ENCODE measurements around the gene RDX.

The RDX gene

DNA sequence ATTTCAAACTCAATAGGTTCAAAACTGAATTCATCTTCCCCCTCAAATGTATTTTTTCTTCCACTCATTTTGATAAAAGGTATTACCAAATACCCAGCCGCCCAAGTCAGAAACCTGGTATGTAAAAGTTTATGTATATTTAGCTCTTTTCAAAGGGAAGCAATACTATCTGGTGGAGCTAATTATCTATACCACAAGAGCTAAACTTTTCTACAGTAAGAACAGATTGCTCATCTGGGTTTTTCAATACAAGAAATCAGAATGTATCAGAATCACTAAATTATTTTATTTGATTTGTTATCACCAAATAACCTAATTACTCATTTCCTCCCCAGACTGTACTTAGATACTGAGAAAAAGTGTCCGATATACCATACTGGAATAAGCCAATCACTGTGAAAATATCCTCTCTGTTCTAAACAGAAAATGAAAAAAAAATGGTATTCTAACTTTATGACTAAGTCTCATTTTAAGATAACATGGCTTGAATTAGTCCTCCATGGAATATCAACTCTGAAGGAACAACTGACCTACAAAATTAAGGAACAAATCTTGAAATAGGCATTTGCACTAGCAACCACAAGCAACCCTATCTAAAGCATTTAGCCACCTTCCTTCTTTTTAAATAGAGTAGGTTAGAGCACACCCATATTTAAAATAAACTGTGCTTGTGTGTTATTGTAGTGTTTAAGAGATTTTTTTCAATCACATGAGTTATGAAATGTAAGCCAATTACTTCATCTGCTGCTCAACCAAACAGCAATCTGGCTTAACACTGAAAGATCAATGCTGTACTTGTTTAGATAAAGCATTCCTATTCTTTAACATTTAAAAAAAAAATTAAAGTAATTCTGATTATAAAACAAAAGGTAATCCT, 35.0 kb downstream of the RDX start:
- DNase-seq (ENCODE audit: insufficient read length) (no peak), FAIRE-seq (no peak)
- TF ChIP-seq POLR2AphosphoS5 (IDR thresholded peaks at IDR 0.05; ENCODE audit: low read depth, low read length) (no peak), POLR2A (IDR thresholded peaks at IDR 0.05; ENCODE audit: low read depth, low read length) (no peak)

DNA sequence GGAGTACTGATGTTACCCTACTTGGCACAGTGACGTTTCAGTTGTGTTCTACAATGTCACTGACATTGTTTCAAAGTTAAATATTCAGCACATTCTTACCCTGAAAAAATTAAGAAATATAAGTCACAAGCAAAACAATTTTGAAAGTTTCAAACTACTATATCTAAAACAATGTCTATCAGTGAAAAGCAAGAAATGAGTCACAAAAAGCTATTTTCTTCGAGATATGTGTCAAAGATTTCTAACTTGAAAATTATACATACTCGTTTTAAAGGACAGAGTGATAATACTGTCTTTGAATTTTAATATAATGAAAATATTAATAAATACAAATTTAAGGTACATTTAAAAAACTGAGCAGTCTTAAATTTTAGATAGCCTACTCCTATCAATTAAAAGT, 42.9 kb downstream of the RDX start:
- no peak for TF ChIP-seq TAF1 (IDR thresholded peaks at IDR 0.05; ENCODE audit: borderline replicate concordance, low read depth, low read length)
- TF ChIP-seq POLR2AphosphoS5 (IDR thresholded peaks at IDR 0.05; ENCODE audit: low read depth, low read length): no peak
- TF ChIP-seq POLR2A (IDR thresholded peaks at IDR 0.05; ENCODE audit: low read depth, low read length): no peak
- no peak for DNase-seq (ENCODE audit: insufficient read length)
- no peak for FAIRE-seq

GRCh38 chr11:110251836-110252235, 44.6 kb downstream of the RDX start:
- TF ChIP-seq POLR2A (IDR thresholded peaks at IDR 0.05; ENCODE audit: low read depth, low read length) (no peak), POLR2AphosphoS5 (IDR thresholded peaks at IDR 0.05; ENCODE audit: low read depth, low read length) (no peak), TAF1 (IDR thresholded peaks at IDR 0.05; ENCODE audit: borderline replicate concordance, low read depth, low read length) (no peak)

DNA sequence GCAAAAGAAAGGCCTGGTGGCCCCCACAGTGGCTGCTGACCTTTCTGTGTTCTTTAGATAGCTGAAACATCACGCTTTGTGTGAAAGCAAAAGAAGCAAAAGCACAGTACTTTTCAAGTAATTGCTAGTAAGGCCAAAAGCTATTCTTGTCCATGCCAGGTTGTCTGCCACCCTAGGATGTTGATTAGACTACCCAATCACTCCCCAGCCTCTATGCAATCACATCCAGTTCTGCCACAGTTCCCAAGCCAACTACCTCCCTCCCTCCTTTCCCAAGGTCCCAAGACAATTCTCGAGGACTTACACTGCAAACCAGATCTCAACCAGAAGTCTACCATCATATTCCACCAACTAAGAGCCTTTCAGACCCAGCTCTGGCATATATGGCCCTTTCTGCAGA, 46.2 kb downstream of the RDX start:
- no peak for DNase-seq (ENCODE audit: insufficient read length)
- TF ChIP-seq TAF1 (IDR thresholded peaks at IDR 0.05; ENCODE audit: borderline replicate concordance, low read depth, low read length): no peak
- TF ChIP-seq POLR2A (IDR thresholded peaks at IDR 0.05; ENCODE audit: low read depth, low read length): no peak
- no peak for TF ChIP-seq POLR2AphosphoS5 (IDR thresholded peaks at IDR 0.05; ENCODE audit: low read depth, low read length)
- no peak for FAIRE-seq

More at GRCh38 chr11:110251836-110252235, 44.6 kb downstream of the RDX start:
- no peak for DNase-seq (ENCODE audit: insufficient read length)
- FAIRE-seq: peak; percentile 36

GRCh38 chr11:110249766-110250165, 46.6 kb downstream of the RDX start:
- FAIRE-seq (no peak), DNase-seq (ENCODE audit: insufficient read length) (no peak)
- TF ChIP-seq TAF1 (IDR thresholded peaks at IDR 0.05; ENCODE audit: borderline replicate concordance, low read depth, low read length): no peak
- TF ChIP-seq POLR2AphosphoS5 (IDR thresholded peaks at IDR 0.05; ENCODE audit: low read depth, low read length): no peak
- no peak for TF ChIP-seq POLR2A (IDR thresholded peaks at IDR 0.05; ENCODE audit: low read depth, low read length)

- FAIRE-seq (peak; percentile 30), DNase-seq (ENCODE audit: insufficient read length) (no peak)
- no peak for TF ChIP-seq POLR2A (IDR thresholded peaks at IDR 0.05; ENCODE audit: low read depth, low read length)
- no peak for TF ChIP-seq POLR2AphosphoS5 (IDR thresholded peaks at IDR 0.05; ENCODE audit: low read depth, low read length)
- no peak for TF ChIP-seq TAF1 (IDR thresholded peaks at IDR 0.05; ENCODE audit: borderline replicate concordance, low read depth, low read length)
These were observed 47.3 kb downstream of the RDX start for GRCh38 chr11:110249066-110249465.

DNA sequence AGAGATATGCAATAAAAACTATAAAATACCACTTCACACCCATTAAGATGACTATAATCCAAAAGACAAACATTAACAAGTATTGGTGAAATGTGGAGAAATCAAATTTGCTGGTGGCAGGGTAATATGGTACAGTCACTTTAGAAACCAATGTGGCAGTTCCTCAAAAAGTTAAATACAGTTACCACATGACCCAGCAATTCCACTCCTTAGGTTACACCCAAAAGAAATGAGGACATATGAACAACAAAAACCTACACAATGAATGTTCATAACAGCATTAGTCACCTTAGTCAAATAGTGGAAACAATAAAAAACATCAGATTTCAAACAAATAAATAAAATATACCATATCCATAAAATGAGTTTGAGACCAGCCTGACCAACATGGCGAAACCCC, 52.6 kb downstream of the RDX start:
- TF ChIP-seq POLR2AphosphoS5 (IDR thresholded peaks at IDR 0.05; ENCODE audit: low read depth, low read length) (no peak), POLR2A (IDR thresholded peaks at IDR 0.05; ENCODE audit: low read depth, low read length) (no peak)
- DNase-seq (ENCODE audit: insufficient read length) (no peak), FAIRE-seq (no peak)

DNA sequence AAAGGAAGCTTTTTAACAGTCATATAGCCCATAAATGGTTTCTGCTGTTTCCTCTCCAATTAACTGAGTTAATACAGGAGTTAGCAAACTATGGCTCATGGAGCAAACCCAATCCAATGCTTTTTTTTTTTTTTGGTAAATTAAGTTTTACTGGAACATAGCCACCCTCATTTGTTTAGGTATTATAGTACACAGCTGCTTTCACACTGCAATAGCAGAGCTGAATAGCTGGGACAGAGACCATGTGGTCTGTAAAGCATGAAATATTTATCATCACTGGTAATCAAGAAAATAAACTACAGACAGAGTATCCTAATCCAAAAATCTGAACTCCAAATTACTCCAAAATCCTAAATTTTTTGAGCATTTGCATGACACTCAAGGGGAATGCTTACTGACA, 53.7 kb downstream of the RDX start:
- no peak for TF ChIP-seq TAF1 (IDR thresholded peaks at IDR 0.05; ENCODE audit: borderline replicate concordance, low read depth, low read length)
- TF ChIP-seq POLR2A (IDR thresholded peaks at IDR 0.05; ENCODE audit: low read depth, low read length): no peak
- TF ChIP-seq POLR2AphosphoS5 (IDR thresholded peaks at IDR 0.05; ENCODE audit: low read depth, low read length): no peak

GRCh38 chr11:110242188-110242587, 54.2 kb downstream of the RDX start:
- FAIRE-seq: no peak
- TF ChIP-seq POLR2A (IDR thresholded peaks at IDR 0.05; ENCODE audit: low read depth, low read length) (no peak), POLR2AphosphoS5 (IDR thresholded peaks at IDR 0.05; ENCODE audit: low read depth, low read length) (no peak), TAF1 (IDR thresholded peaks at IDR 0.05; ENCODE audit: borderline replicate concordance, low read depth, low read length) (no peak)
- no peak for DNase-seq (ENCODE audit: insufficient read length)

More for the DNA sequence above, 53.7 kb downstream of the RDX start:
- DNase-seq (ENCODE audit: insufficient read length) (no peak), FAIRE-seq (no peak)

DNA sequence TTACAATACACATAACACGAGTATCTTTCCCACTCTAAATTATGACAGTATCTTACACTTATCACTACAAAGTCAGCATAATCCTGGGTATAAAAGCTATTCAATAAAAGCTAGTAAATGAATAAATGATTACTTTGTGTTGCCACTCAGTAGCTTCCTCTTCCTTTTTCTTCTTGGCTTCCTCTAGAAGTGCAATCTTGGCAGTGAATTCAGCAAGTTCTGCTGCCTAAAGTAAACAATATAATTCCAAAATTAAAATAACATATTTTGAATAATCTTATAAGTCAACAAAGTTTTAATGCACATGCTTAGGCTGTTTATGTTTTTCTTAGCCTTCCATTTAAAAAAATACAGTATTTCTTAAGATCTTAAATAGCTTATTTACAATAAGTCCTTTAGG, 60.4 kb downstream of the RDX start:
- FAIRE-seq (no peak), DNase-seq (ENCODE audit: insufficient read length) (no peak)
- TF ChIP-seq TAF1 (IDR thresholded peaks at IDR 0.05; ENCODE audit: borderline replicate concordance, low read depth, low read length): no peak

DNA sequence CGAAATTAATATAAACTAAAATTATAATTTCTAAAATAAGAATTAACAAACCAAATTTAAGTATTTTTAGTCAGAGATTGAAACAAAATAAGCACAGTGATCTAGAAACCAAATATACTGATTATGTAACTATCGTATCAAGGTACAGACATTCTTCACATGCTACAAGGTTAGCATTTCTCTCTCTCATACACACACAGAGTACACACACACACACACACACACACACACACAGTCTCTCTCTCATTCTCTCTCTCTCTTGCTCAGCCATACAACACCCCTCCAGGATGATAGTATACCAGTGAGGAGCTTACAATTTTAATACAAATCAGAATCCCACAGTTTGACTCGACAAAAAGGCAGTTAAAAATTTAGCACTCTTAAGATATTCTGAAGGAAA, 66.0 kb downstream of the RDX start:
- FAIRE-seq (peak; percentile 78), DNase-seq (ENCODE audit: insufficient read length) (no peak)
- TF ChIP-seq POLR2AphosphoS5 (IDR thresholded peaks at IDR 0.05; ENCODE audit: low read depth, low read length): no peak
- no peak for TF ChIP-seq TAF1 (IDR thresholded peaks at IDR 0.05; ENCODE audit: borderline replicate concordance, low read depth, low read length)
- no peak for TF ChIP-seq POLR2A (IDR thresholded peaks at IDR 0.05; ENCODE audit: low read depth, low read length)

DNA sequence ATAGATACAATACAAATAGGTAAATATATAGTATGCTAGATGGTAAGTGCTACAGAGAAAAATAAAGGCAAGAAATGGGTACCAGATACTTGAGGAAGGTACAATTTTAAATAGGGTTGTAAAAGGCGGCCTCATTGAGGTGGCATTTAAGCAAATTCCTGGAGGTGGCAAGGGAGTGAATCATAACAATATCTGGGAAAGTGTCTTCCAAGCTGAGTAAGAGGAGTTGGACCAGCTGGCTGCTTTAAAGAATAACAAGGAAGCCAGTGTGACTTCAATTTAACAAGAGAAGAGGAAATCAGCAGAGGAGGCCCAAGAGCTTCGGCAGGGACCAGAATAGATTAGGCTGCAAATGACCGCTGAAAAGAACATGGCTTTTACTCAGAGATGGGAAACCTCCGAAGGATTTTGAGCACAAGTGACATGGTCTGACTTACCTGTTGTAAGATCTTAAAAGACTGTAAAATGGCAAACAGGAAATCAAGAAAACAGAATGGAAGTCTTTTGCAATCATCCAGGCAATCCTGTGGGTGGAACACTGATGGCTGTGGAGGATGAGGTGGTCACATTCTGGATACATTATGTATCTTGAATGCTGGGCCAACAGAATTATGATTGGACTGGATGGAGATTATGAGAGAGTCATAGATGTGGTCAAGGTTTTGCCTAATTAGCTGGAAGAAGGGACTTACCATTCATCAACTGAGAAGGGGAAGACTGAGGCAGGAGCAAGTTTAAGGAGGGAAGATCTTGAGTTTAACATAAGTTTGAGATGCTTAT, 77.2 kb downstream of the RDX start:
- FAIRE-seq: no peak
- DNase-seq (ENCODE audit: insufficient read length): no peak
- TF ChIP-seq POLR2AphosphoS5 (IDR thresholded peaks at IDR 0.05; ENCODE audit: low read depth, low read length) (no peak), TAF1 (IDR thresholded peaks at IDR 0.05; ENCODE audit: borderline replicate concordance, low read depth, low read length) (no peak), POLR2A (IDR thresholded peaks at IDR 0.05; ENCODE audit: low read depth, low read length) (no peak)
